ENCODE results near the gene LYRM2. TPM values are rescaled to one million over a fixed set of nuclear protein-coding genes. Genes with fewer than 3 reads are reported as not detected.

Gene LYRM2
- total RNA-seq, 1 donor from 2014 or later, result 33.2 TPM

- DNase-seq (ENCODE audit: missing footprints), result no peak
- ATAC-seq, result no peak
- intact Hi-C loops (cut with DNase I), result no loop called here
Measured at GRCh38 chr6:89604653-89605052, 33.9 kb downstream of the LYRM2 start.

GRCh38 chr6:89602166-89602565 is 36.4 kb downstream of the LYRM2 start:
- ATAC-seq, result no peak

GRCh38 chr6:89599727-89600126 is 38.8 kb downstream of the LYRM2 start:
- ATAC-seq (peak; percentile 80), DNase-seq (ENCODE audit: missing footprints) (no peak)
- intact Hi-C loops (cut with DNase I), result no loop called here

More at GRCh38 chr6:89602166-89602565, 36.4 kb downstream of the LYRM2 start:
- intact Hi-C loops (cut with DNase I), result no loop called here
- no peak for DNase-seq (ENCODE audit: missing footprints)

- ATAC-seq (no peak), DNase-seq (ENCODE audit: missing footprints) (no peak)
- intact Hi-C loops (cut with DNase I), result no loop called here
Measured at GRCh38 chr6:89597988-89598387, 40.6 kb downstream of the LYRM2 start.

GRCh38 chr6:89597372-89597771 is 41.2 kb downstream of the LYRM2 start:
- ATAC-seq (no peak), DNase-seq (ENCODE audit: missing footprints) (no peak)

GRCh38 chr6:89596484-89596883 is 42.1 kb downstream of the LYRM2 start:
- DNase-seq (ENCODE audit: missing footprints) (no peak), ATAC-seq (no peak)
- intact Hi-C loops (cut with DNase I), result no loop called here

More at GRCh38 chr6:89597372-89597771, 41.2 kb downstream of the LYRM2 start:
- intact Hi-C loops (cut with DNase I), result no loop called here

- DNase-seq (ENCODE audit: missing footprints) (no peak), ATAC-seq (no peak)
- intact Hi-C loops (cut with DNase I), result no loop called here
Measured at GRCh38 chr6:89596056-89596455, 42.5 kb downstream of the LYRM2 start.

GRCh38 chr6:89591745-89592144 is 46.8 kb downstream of the LYRM2 start:
- no peak for ATAC-seq
- no peak for DNase-seq (ENCODE audit: missing footprints)
- intact Hi-C loops (cut with DNase I), result no loop called here

GRCh38 chr6:89590133-89590532 is 48.4 kb downstream of the LYRM2 start:
- intact Hi-C loops (cut with DNase I), result no loop called here
- no peak for DNase-seq (ENCODE audit: missing footprints)

GRCh38 chr6:89589297-89590025 is 49.1 kb downstream of the LYRM2 start:
- ATAC-seq (no peak), DNase-seq (ENCODE audit: missing footprints) (no peak)
- intact Hi-C loops (cut with DNase I), result no loop called here

More at GRCh38 chr6:89590133-89590532, 48.4 kb downstream of the LYRM2 start:
- no peak for ATAC-seq

GRCh38 chr6:89585154-89585553 is 53.4 kb downstream of the LYRM2 start:
- intact Hi-C loops (cut with DNase I), result no loop called here
- DNase-seq (ENCODE audit: missing footprints) (no peak), ATAC-seq (no peak)

- intact Hi-C loops (cut with DNase I), result no loop called here
- DNase-seq (ENCODE audit: missing footprints) (no peak), ATAC-seq (no peak)
Measured at GRCh38 chr6:89584539-89584938, 54.0 kb downstream of the LYRM2 start.

GRCh38 chr6:89583559-89583958 is 55.0 kb downstream of the LYRM2 start:
- intact Hi-C loops (cut with DNase I), result no loop called here
- no peak for DNase-seq (ENCODE audit: missing footprints)
- ATAC-seq, result no peak

- intact Hi-C loops (cut with DNase I), result no loop called here
- ATAC-seq, result no peak
- no peak for DNase-seq (ENCODE audit: missing footprints)
Measured at GRCh38 chr6:89582669-89583325, 55.8 kb downstream of the LYRM2 start.

- intact Hi-C loops (cut with DNase I), result no loop called here
- no peak for ATAC-seq
- DNase-seq (ENCODE audit: missing footprints), result no peak
Measured at GRCh38 chr6:89581689-89582088, 56.9 kb downstream of the LYRM2 start.

- ATAC-seq (no peak), DNase-seq (ENCODE audit: missing footprints) (no peak)
- intact Hi-C loops (cut with DNase I), result no loop called here
Measured at GRCh38 chr6:89580997-89581666, 57.4 kb downstream of the LYRM2 start.

- intact Hi-C loops (cut with DNase I), result no loop called here
- DNase-seq (ENCODE audit: missing footprints) (no peak), ATAC-seq (no peak)
Measured at GRCh38 chr6:89575562-89575960, 63.0 kb downstream of the LYRM2 start.

GRCh38 chr6:89574910-89575561 is 63.5 kb downstream of the LYRM2 start:
- DNase-seq (ENCODE audit: missing footprints) (no peak), ATAC-seq (no peak)
- intact Hi-C loops (cut with DNase I), result no loop called here

GRCh38 chr6:89567630-89568390 is 70.7 kb downstream of the LYRM2 start:
- no peak for DNase-seq (ENCODE audit: missing footprints)
- intact Hi-C loops (cut with DNase I), result no loop called here
- ATAC-seq, result peak; percentile 37

Measured in Right ventricle myocardium inferior (tissue), 1 donor.